Measurements from ENCODE around the gene ICAM2. TPM values are rescaled to one million over a fixed set of nuclear protein-coding genes. Genes with fewer than 3 reads are reported as not detected.

ICAM2 gene
- polyA plus RNA-seq, 1 of the 3 experiments (the other 2 are of a cell fraction) = 0.08 TPM

- Histone ChIP-seq H3K9me2 (no peaks in the 10 kb centered on the region), H3K27me3 (ENCODE audit: insufficient read depth) (no peaks in the 10 kb centered on the region), H3K9ac (no peak overlapping the region), H2AFZ (ENCODE audit: low read depth) (no peak overlapping the region), H3K4me2 (no peak overlapping the region), H4K20me1 (ENCODE audit: insufficient read depth) (no peaks in the 10 kb centered on the region), H3F3A (replicated peaks; ENCODE audit: insufficient read depth) (no peaks in the 10 kb centered on the region), H3K9me3 (no peaks in the 10 kb centered on the region), H3K4me1 (ENCODE audit: control insufficient read depth in 1 of 2, insufficient read depth in 2 of 2, low read depth in 1 of 2, low read length in 1 of 2) (no peaks in the 10 kb centered on the region), H3K27ac (ENCODE audit: low read depth in 2 of 2, low read length in 1 of 2) (no peak overlapping the region), H3K79me2 (ENCODE audit: insufficient read depth) (no peaks in the 10 kb centered on the region), H3K4me3 (ENCODE audit: low read depth in 2 of 2, low read length in 1 of 2) (no peak overlapping the region), H3K36me3 (replicated peaks in 1 of 2; ENCODE audit: control insufficient read depth in 1 of 2, insufficient read depth in 2 of 2, low read length in 1 of 2) (peaks cover 7 to 36% of the 10 kb centered on the region in 2 experiments)
- no peak for DNase-seq
- WGBS (ENCODE audit: low lambda C conversion rate) = 84% methylated on average over 12 of the region's 12 CpGs
- POLR2A ChIA-PET = no interaction called here
- TF ChIP-seq IRF3 (IDR thresholded peaks at IDR 0.05; ENCODE audit: low read depth, low read length) (no peak), MAX (IDR thresholded peaks at IDR 0.05; ENCODE audit: low read depth) (no peak), FOXJ3 (CRISPR knock-in tag; IDR thresholded peaks at IDR 0.05) (no peak), JUND (IDR thresholded peaks at IDR 0.05) (no peak), NRF1 (IDR thresholded peaks at IDR 0.05; ENCODE audit: low read depth, low read length) (no peak), RFX5 (IDR thresholded peaks at IDR 0.05; ENCODE audit: low read length) (no peak), TEAD4 (IDR thresholded peaks at IDR 0.05; ENCODE audit: borderline replicate concordance, insufficient read depth) (no peak), FOXM1 (IDR thresholded peaks at IDR 0.05; ENCODE audit: low read depth) (no peak), SMC3 (IDR thresholded peaks at IDR 0.05; ENCODE audit: low read depth, low read length) (no peak), MXI1 (IDR thresholded peaks at IDR 0.05; ENCODE audit: low read depth, low read length) (no peak), EP300 (IDR thresholded peaks at IDR 0.05; ENCODE audit: borderline replicate concordance in 1 of 2, low read depth in 1 of 2, low read length in 1 of 2) (no peak), USF1 (IDR thresholded peaks at IDR 0.05; ENCODE audit: borderline replicate concordance, low read depth) (no peak)
- CTCF ChIA-PET = interaction anchor here (0.8 to 22.7 kb wide), 7 partner anchors 26 to 362 kb away, joined by 3 to 266 read pairs (median 4); no protein-coding TSS in a partner anchor
Observed at GRCh38 chr17:64056269-64057005, 36.0 kb upstream of the ICAM2 start.

- Histone ChIP-seq H3K9me2 (no peaks in the 10 kb centered on the region), H3F3A (replicated peaks; ENCODE audit: insufficient read depth) (no peaks in the 10 kb centered on the region), H3K36me3 (replicated peaks in 1 of 2; ENCODE audit: control insufficient read depth in 1 of 2, insufficient read depth in 2 of 2, low read length in 1 of 2) (peaks cover 7 to 38% of the 10 kb centered on the region in 2 experiments), H3K4me2 (no peak overlapping the region), H3K27ac (ENCODE audit: low read depth in 2 of 2, low read length in 1 of 2) (no peak overlapping the region), H3K9ac (no peak overlapping the region), H3K4me3 (ENCODE audit: low read depth in 2 of 2, low read length in 1 of 2) (no peak overlapping the region), H3K79me2 (ENCODE audit: insufficient read depth) (no peaks in the 10 kb centered on the region), H4K20me1 (ENCODE audit: insufficient read depth) (no peaks in the 10 kb centered on the region), H3K9me3 (no peaks in the 10 kb centered on the region), H3K4me1 (ENCODE audit: control insufficient read depth in 1 of 2, insufficient read depth in 2 of 2, low read depth in 1 of 2, low read length in 1 of 2) (no peaks in the 10 kb centered on the region), H3K27me3 (ENCODE audit: insufficient read depth) (no peaks in the 10 kb centered on the region), H2AFZ (ENCODE audit: low read depth) (no peak overlapping the region)
- DNase-seq = no peak
- POLR2A ChIA-PET = no interaction called here
- WGBS (ENCODE audit: low lambda C conversion rate) = 90% methylated on average over 18 of the region's 22 CpGs
- CTCF ChIA-PET = interaction anchor here (1.0 to 22.7 kb wide), 8 partner anchors 9 to 136 kb away, joined by 3 to 266 read pairs (median 4); no protein-coding TSS in a partner anchor
- TF ChIP-seq FOXM1 (IDR thresholded peaks at IDR 0.05; ENCODE audit: low read depth) = no peak
- TF ChIP-seq FOXJ3 (CRISPR knock-in tag; IDR thresholded peaks at IDR 0.05) = no peak
- no peak for TF ChIP-seq GATA2 (CRISPR knock-in tag; IDR thresholded peaks at IDR 0.05)
- TF ChIP-seq USF1 (IDR thresholded peaks at IDR 0.05; ENCODE audit: borderline replicate concordance, low read depth) = no peak
- no peak for TF ChIP-seq RXRA (IDR thresholded peaks at IDR 0.05; ENCODE audit: borderline replicate concordance, low read depth)
- TF ChIP-seq JUND (IDR thresholded peaks at IDR 0.05) = no peak
- TF ChIP-seq TCF12 (IDR thresholded peaks at IDR 0.05) = no peak
- TF ChIP-seq PBX3 (IDR thresholded peaks at IDR 0.05) = no peak
- no peak for TF ChIP-seq IRF3 (IDR thresholded peaks at IDR 0.05; ENCODE audit: low read depth, low read length)
- TF ChIP-seq TAF1 (IDR thresholded peaks at IDR 0.05; ENCODE audit: borderline replicate concordance, low read depth, low read length) = no peak
- TF ChIP-seq CHD2 (IDR thresholded peaks at IDR 0.05; ENCODE audit: low read length, partially characterized antibody) = no peak
- TF ChIP-seq ELF1 (IDR thresholded peaks at IDR 0.05) = no peak
- no peak for TF ChIP-seq SIN3A (IDR thresholded peaks at IDR 0.05; ENCODE audit: borderline replicate concordance, low read depth, low read length)
Observed at GRCh38 chr17:64055183-64056142, 35.0 kb upstream of the ICAM2 start.

All from SK-N-SH (cell line).